ENCODE measurements around the gene PTER.
A peak's percentile ranks its signal among the peaks of the same experiment; 100 is the strongest.

Gene PTER

DNA sequence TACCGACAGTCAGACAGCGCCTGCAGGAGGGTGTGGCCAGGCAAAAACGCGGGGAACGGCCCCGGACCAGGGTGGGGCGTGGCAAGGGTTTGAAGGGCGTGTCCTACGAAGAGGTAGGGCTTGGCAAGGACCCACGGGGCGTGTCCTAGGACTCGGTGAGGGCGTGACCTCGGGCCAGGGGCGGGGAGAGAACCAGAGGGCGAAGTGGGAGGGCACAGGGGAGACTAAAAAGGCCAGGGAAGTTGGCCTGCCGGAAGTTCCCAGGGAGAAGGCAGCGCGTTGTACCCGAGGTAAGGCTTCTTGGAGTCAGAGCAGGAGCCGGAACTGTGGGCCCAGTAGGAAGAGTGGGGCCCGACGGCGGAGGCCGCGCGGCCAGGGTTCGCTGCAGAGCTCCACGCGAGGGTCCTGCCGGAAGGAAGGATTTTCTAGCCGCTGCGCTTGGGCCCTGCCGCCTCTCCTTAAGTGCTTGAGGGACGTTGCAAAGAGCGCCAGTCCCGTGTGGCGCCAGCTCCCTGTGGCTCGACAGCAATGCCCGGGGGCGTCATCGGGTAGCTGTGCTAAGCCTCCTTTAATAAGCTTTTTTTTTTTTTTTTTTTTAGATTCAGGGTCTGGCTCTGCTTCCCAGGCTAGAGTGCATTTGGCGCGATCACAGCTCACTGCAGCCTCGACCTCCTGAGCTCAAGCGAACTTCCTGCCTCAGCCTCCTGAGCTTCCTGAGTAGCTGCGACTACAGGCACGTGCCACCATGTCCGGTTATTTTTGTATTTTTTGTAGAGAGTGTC is at the start of gene PTER:
Gene PTER (plus strand): TSS at position 253 of the 782 bp plus-strand sequence. CDS start 47,375 bp downstream, outside the sequence.
- DNase-seq = peak; percentile 98

- DNase-seq = no peak
These were observed 44.2 kb upstream of the PTER start for GRCh38 chr10:16392531-16393069.

GRCh38 chr10:16393271-16393858 is 43.4 kb upstream of the PTER start:
- DNase-seq = no peak

DNA sequence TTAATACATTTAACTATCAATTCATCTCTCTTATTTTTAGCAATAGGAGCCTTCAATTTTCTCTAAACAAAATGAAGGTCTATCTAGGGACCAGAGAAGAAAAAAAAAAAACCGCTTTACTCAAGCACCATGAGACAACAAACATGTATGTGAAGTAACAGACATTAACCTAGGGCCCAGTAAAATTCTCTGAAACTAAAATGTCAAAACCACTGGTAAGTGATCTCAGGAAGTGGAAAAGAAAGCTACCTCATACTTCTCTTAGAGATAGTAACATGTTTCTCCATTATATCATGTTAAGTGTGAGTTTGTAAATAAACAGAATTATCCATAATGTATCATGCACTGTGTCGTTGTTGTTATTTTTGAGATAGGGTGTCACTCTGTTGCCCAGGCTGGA is 35.4 kb upstream of the PTER start:
- DNase-seq = no peak

DNA sequence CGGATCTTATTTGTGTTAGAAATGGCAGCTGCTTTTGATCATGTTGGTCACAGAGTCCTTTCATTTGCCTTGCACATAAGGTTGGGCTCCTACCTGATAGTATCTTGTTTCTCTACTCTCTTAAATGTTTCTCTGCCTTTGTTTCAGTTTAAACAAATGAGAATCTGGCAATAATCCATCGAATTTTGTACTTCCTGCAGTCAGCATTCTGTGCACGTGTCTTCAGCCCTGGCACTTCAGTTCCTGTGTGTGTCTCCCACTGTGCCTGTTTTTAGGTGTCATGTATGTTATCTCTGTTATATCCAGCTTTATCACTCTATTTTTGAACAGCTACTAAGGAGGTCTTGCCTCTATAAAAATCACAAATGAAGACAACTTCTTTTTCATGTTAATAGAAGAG is 28.4 kb upstream of the PTER start:
- DNase-seq = no peak

GRCh38 chr10:16417341-16417740 is 19.5 kb upstream of the PTER start:
- DNase-seq = no peak

DNA sequence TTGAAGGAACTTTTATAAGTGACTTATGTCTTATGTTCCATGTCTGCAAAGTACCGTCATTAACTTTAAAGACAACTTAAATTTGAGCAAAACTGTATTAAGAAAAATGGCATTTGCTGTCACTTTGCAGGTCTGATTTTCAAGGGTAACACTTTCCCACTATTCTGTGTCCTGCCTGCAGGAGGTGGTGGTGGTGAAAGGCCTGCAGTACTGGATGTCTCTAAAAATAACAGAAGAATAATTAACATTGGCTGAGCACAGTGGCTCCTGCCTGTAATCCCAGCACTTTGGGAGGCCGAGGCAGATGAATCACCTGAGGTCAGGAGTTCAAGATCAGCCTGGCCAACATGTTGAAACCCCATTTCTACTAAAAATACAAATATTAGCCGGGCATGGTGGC is 13.2 kb upstream of the PTER start:
- no peak for DNase-seq

DNA sequence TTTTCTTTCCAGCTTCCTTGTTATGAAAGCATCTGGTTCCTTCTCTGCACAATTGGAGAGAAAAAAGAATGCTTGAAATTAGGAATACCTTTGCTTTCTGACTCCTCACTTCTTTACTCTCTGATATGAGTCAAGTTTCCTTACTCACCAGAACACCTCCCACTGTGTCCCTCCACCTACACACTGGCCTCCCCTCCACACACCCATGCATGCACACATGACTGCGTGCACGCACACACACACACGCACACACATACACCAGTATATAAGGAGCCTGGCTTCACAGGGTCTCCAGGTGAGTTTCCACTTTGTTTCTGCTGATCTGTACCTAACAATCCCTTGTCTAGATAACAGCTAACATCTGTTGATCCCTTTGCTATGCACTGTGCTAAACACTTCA is 11.4 kb upstream of the PTER start:
- DNase-seq = no peak

DNA sequence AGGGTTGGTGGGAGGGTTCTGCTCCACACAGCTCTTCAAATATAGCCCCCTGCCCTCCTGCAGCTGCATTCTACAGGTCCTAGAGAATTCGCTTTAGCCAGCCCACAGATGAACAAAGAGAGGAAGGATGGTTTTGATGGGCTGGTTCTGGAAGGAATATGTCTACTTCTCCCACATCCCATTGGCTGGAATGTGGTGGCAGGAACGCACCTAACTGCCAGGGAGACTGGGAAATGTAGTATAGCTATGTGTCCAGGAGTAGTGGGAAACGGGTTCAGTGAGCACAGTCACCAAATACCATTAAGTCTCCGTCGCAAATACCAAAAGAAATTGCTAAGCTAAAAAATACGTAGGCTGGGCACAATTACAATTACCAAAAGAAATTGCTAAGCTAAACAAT is 7.3 kb upstream of the PTER start:
- no peak for DNase-seq

- DNase-seq = no peak
These were observed 448 bp upstream of the PTER start for GRCh38 chr10:16436367-16436757.

DNA sequence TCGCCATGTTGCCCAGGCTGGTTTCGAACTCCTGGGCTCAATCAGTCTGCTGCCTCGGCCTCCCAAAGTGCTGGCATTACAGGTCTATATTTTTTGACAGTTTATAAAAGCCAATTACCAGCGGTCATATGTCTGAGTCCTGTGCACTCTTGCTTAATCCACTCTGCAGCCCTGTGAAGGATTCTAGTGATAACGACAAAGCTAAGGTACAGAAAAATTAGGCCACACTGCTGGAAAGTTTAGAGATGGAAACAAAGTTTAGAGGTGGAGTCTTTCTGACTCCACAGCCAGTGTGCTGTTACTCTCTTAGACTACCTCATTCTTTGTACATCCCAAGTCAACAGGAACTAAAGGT is 707 bp downstream of the PTER start:
- no peak for DNase-seq

DNA sequence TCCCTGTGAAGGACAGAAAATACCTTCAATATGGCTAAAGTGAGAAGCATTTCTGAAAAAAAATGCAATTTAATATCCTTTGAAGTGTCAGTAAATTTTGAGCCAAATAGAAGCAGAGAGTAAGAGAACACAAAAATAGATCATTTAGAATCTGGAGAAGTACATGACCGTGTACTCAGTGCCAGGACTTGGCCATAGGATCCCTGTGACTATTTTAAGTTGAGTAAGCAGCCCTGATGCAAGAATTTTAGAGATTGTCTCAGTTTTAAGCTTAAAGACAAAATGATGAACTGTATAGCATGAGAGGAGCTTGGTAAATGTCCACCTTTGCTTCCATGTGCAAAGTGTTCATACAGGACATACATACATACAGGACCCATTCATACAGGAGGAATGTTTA is 2.5 kb downstream of the PTER start:
- DNase-seq = no peak

- DNase-seq = no peak
These were observed 3.8 kb downstream of the PTER start for GRCh38 chr10:16440396-16441133.

- DNase-seq = no peak
These were observed 4.5 kb downstream of the PTER start for GRCh38 chr10:16441173-16441840.

DNA sequence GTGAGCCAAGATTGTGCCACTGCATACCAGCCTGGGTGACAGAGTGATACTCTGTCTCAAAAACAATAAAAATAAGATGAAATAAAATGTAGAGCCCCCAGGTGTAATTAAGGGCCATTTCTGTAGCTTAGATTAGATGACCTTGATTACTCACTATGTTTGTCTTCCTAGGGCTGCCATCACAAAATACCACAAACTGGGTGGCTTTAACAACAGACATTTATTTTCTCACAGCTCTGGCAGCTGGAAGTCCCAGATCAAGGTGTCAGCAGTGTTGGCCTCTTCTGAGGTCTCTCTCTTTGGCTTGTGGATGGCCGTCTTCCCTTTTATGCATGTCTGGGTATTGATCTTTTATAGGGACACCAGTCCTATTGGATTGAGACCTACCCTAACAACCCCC is 6.1 kb downstream of the PTER start:
- no peak for DNase-seq

DNA sequence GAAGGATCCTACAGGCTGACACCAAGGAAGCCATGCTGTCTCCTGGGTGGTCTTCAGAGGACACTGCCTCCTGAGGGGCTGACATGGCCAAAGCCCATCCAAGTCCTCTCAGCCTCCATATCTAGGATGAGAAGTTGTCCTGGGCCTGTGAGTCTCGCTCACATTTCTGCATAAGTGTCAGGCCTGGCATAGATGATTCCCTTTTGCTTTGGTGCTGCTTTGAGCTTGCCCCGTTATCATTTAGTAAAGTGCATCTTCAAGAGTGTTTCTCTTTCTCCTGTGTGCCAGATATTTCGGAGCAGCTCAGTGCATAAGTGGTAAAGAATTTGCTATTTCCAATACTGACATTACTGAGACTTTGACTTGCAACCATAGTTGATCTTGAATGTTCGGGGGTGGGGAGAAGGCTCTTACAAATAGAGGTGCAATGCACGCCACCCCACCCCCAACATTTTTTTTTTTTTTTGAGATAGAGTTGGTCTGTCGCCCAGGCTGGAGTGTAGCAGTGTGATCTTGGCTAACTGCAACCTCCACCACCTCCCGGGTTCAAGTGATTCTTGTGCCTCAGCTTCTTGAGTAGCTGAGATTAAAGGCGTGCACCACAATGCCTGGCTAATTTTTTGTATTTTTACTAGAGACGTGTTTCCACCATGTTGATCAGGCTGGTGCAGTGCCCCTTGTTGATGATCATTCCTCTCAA is 9.1 kb downstream of the PTER start:
- DNase-seq = no peak

- DNase-seq = no peak
These were observed 12.6 kb downstream of the PTER start for GRCh38 chr10:16449454-16449853.

GRCh38 chr10:16458166-16458955 is 21.6 kb downstream of the PTER start:
- DNase-seq = no peak

DNA sequence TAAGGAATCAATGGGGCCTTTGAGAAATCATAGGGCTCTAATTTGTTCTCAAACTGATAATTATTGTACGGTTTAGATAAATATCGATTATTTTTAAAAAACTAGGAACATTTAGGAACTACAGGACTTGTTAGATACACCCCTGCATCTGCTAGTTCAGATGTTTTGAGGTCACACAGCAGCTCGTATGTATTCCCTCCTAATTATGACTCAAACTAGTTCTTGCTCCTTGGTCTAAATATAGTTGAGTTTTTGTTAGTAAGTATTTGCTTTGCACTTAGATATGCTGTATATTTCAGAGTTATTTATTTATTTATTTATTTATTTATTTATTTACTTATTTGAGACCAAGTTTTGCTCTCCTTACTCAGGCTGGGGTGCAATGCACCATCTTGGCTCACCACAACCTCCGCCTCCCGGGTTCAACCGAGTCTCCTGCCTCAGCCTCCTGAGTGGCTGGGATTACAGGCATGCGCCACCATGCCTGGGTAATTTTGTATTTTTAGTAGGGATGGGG is 22.7 kb downstream of the PTER start:
- DNase-seq = no peak

DNA sequence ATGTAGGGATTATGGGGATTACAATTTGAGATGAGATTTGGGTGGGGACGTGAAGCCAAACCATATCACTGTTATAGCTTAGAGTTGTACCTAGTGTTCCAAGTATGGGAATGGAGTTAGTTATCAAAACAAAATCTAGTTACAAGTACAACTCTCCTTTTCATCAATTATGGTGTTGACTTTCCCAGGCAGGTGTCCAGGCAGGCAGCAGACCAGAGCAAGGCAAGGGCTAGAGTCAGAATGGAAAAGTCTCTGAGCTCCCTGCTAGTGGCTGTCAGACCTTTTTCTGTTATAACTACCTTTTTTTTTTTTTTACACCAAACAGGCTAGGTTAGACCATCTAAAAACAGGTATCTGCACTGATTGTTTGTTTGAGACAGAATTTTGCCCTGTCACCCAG is 29.2 kb downstream of the PTER start:
- DNase-seq = no peak

- DNase-seq = no peak
These were observed 33.9 kb downstream of the PTER start for GRCh38 chr10:16470747-16471146.

GRCh38 chr10:16472828-16473227 is 36.0 kb downstream of the PTER start:
- no peak for DNase-seq
